Vagina (tissue), 2 donors: Measurements from ENCODE around the gene TXNRD2. TPM values are rescaled to one million over a fixed set of nuclear protein-coding genes. Genes with fewer than 3 reads are reported as not detected.

Experiments used
- DNase-seq, 2 donors: peaks; one replicate each; pipeline ENCODE4 v3.0.0-alpha.2; 2017; ENCODE audit errors: extremely low spot score in 2 of 2
- H3K27ac ChIP-seq: fragments of 200-600 bp; sonication (generic); one replicate; pipeline ENCODE4 v1.5.1; 2019
- H3K27me3 ChIP-seq: fragments of 200-600 bp; sonication (generic); one replicate; pipeline ENCODE4 v1.5.1; 2019
- H3K36me3 ChIP-seq, 2 donors: fragments of 200-600 bp; sonication (generic); one replicate each; pipeline ENCODE4 v1.5.1; 2017 to 2019
- H3K4me1 ChIP-seq: fragments of 200-600 bp; sonication (generic); one replicate; pipeline ENCODE4 v1.5.1; 2019
- H3K4me3 ChIP-seq, 2 donors: fragments of 200-600 bp; sonication (generic); 1 replicate in 1 of 2; 2 replicates in 1 of 2; pipeline ENCODE4 v1.5.1; 2016 to 2019
- H3K9me3 ChIP-seq: fragments of 200-600 bp; sonication (generic); one replicate; pipeline ENCODE4 v1.5.1; 2019
- CTCF ChIP-seq, 3 experiments: fragments of 450-650 bp in 2 of 3; fragments of 200-600 bp in 1 of 3; sonication (generic) in 1 of 3; IDR thresholded peaks; one replicate each; pipeline ENCODE4 v1.5.1; 2017 to 2019; ENCODE audit warnings: antibody characterized with exemption in 3 of 3, mild to moderate bottlenecking in 2 of 3, moderate library complexity in 2 of 3
- POLR2A ChIP-seq, 2 donors: fragments of 450-650 bp; IDR thresholded peaks; one replicate each; pipeline ENCODE4 v1.6.1; 2017; ENCODE audit warnings: antibody characterized with exemption in 2 of 2, mild to moderate bottlenecking in 2 of 2, moderate library complexity in 2 of 2
- POLR2AphosphoS5 ChIP-seq, 2 donors: sonication (generic); formaldehyde crosslinking; IDR thresholded peaks; one replicate each; pipeline ENCODE4 v1.9.0; 2017; ENCODE audit warnings: antibody characterized with exemption in 2 of 2, mild to moderate bottlenecking in 2 of 2, low read depth in 1 of 2; ENCODE audit not compliant: insufficient read depth in 1 of 2
- intact Hi-C: fragments of 100-400 bp; cut with DNase I; formaldehyde crosslinking; loops from one replicate; pipeline ENCODE4 v1.15.1; 2023
- total RNA-seq: library from RNA; depleted of rRNA; stranded (reverse); fragments of >200 nt; gene quantifications from one replicate; pipeline ENCODE4 v1.2.3, GENCODE V29; 2016

Gene TXNRD2
- total RNA-seq, 1 donor from 2014 or later = 13.5 TPM

- Histone ChIP-seq H3K27ac (no peak overlapping the region), H3K4me1 (peaks cover 33% of the 10 kb centered on the region)
Observed at GRCh38 chr22:19887256-19887985, 54.2 kb downstream of the TXNRD2 start.

GRCh38 chr22:19886605-19887255, 54.9 kb downstream of the TXNRD2 start:
- Histone ChIP-seq H3K4me1 (peaks cover 31% of the 10 kb centered on the region), H3K4me3 (no peak overlapping the region), H3K36me3 (no peaks in the 10 kb centered on the region), H3K9me3 (no peaks in the 10 kb centered on the region), H3K27me3 (no peaks in the 10 kb centered on the region), H3K27ac (peak overlapping the region; percentile 29)
- intact Hi-C loops = no loop called here
- no peak for DNase-seq
- TF ChIP-seq CTCF (IDR thresholded peaks at IDR 0.05) = no peak
- TF ChIP-seq POLR2AphosphoS5 (IDR thresholded peaks at IDR 0.05; ENCODE audit: insufficient read depth in 1 of 2, low read depth in 1 of 2) = peak in 1 of 2 donors; percentile 29

More at GRCh38 chr22:19887256-19887985, 54.2 kb downstream of the TXNRD2 start:
- TF ChIP-seq CTCF (IDR thresholded peaks at IDR 0.05) = no peak
- TF ChIP-seq POLR2AphosphoS5 (IDR thresholded peaks at IDR 0.05; ENCODE audit: insufficient read depth in 1 of 2, low read depth in 1 of 2) = no peak
- no peak for TF ChIP-seq POLR2A (IDR thresholded peaks at IDR 0.05)
- Histone ChIP-seq H3K4me3 (no peak overlapping the region), H3K27me3 (no peaks in the 10 kb centered on the region), H3K9me3 (no peaks in the 10 kb centered on the region), H3K36me3 (no peaks in the 10 kb centered on the region)
- no peak for DNase-seq
- intact Hi-C loops = no loop called here

- H3K4me1 ChIP-seq = peaks cover 30% of the 10 kb centered on the region
Observed at GRCh38 chr22:19885841-19886592, 55.6 kb downstream of the TXNRD2 start.

GRCh38 chr22:19884954-19885751, 56.5 kb downstream of the TXNRD2 start:
- Histone ChIP-seq H3K9me3 (no peaks in the 10 kb centered on the region), H3K36me3 (no peaks in the 10 kb centered on the region), H3K27ac (no peak overlapping the region), H3K4me1 (peaks cover 35% of the 10 kb centered on the region), H3K4me3 (no peak overlapping the region), H3K27me3 (no peaks in the 10 kb centered on the region)
- no peak for DNase-seq
- intact Hi-C loops = no loop called here
- TF ChIP-seq CTCF (IDR thresholded peaks at IDR 0.05) (no peak), POLR2AphosphoS5 (IDR thresholded peaks at IDR 0.05; ENCODE audit: insufficient read depth in 1 of 2, low read depth in 1 of 2) (no peak), POLR2A (IDR thresholded peaks at IDR 0.05) (no peak)

More at GRCh38 chr22:19885841-19886592, 55.6 kb downstream of the TXNRD2 start:
- intact Hi-C loops = no loop called here
- Histone ChIP-seq H3K27me3 (no peaks in the 10 kb centered on the region), H3K9me3 (no peaks in the 10 kb centered on the region), H3K36me3 (no peaks in the 10 kb centered on the region), H3K27ac (peak overlapping the region; percentile 2), H3K4me3 (no peak overlapping the region)
- DNase-seq = no peak
- TF ChIP-seq CTCF (IDR thresholded peaks at IDR 0.05) = no peak
- no peak for TF ChIP-seq POLR2A (IDR thresholded peaks at IDR 0.05)
- TF ChIP-seq POLR2AphosphoS5 (IDR thresholded peaks at IDR 0.05; ENCODE audit: insufficient read depth in 1 of 2, low read depth in 1 of 2) = no peak
